Adrenal gland (tissue), 5 donors: Measurements from ENCODE around the gene SYNE1.

ENCODE experiments used
- POLR2A ChIP-seq, 2 donors: fragments of 450-650 bp; IDR thresholded peaks; one replicate each; pipeline ENCODE4 v1.6.1; 2017; ENCODE audit warnings: antibody characterized with exemption in 2 of 2, mild to moderate bottlenecking in 2 of 2, moderate library complexity in 1 of 2
- TF ChIP-seq, protein P1 (sequence below), 6 experiments: fragments of 450-650 bp in 4 of 6; fragments of 200-600 bp in 2 of 6; sonication (generic) in 1 of 6; IDR thresholded peaks; 1 replicate in 5 of 6; 2 replicates in 1 of 6; pipeline versions ENCODE4 v1.5.1 to v1.8.0; 2016 to 2021; ENCODE audit warnings: antibody characterized with exemption in 6 of 6, mild to moderate bottlenecking in 2 of 6, moderate library complexity in 1 of 6
- donor health status: DM: no; HTN: no; CAD: no.

DNA sequence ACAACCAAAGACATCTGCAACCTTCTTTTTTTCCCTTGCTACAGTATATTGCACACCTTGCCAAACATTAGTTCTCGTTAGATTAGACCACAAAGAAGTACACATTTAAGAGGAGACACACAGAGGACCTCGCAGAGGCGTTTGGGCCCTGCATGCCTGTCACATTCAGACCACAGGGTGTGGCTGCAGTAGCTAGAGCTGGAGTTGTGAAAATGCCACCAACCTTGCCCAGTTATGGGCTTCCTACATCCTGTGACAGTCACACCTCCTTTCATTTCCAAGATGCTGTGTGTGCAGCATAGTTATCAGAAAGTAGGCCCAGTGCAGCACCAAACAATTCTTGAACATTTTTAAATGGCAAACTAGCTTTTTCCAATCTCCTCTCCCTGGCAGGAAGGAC, 2.4 kb downstream of the SYNE1 start:
- TF ChIP-seq, protein P1, sequence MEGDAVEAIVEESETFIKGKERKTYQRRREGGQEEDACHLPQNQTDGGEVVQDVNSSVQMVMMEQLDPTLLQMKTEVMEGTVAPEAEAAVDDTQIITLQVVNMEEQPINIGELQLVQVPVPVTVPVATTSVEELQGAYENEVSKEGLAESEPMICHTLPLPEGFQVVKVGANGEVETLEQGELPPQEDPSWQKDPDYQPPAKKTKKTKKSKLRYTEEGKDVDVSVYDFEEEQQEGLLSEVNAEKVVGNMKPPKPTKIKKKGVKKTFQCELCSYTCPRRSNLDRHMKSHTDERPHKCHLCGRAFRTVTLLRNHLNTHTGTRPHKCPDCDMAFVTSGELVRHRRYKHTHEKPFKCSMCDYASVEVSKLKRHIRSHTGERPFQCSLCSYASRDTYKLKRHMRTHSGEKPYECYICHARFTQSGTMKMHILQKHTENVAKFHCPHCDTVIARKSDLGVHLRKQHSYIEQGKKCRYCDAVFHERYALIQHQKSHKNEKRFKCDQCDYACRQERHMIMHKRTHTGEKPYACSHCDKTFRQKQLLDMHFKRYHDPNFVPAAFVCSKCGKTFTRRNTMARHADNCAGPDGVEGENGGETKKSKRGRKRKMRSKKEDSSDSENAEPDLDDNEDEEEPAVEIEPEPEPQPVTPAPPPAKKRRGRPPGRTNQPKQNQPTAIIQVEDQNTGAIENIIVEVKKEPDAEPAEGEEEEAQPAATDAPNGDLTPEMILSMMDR (IDR thresholded peaks at IDR 0.05): no peak
- no peak for TF ChIP-seq POLR2A (IDR thresholded peaks at IDR 0.05)
